Keratinocyte (primary cell): ENCODE data around the gene FFAR2.

ENCODE experiments used
- CTCF ChIP-seq, 3 experiments: IDR thresholded peaks in 1 of 3; conservative IDR thresholded peaks in 1 of 3; optimal IDR thresholded peaks in 1 of 3; 2 replicates in 2 of 3; 3 replicates in 1 of 3; pipeline versions ENCODE3 to v1.5.1; 2011; ENCODE audit warnings: low read length in 3 of 3, mild to moderate bottlenecking in 3 of 3, moderate library complexity in 2 of 3, control low read depth in 1 of 3, inconsistent platforms in 1 of 3; ENCODE audit not compliant: insufficient read depth in 2 of 3; ENCODE audit errors: extremely low read depth in 1 of 3
- EZH2 ChIP-seq: IDR thresholded peaks from one replicate; pipeline ENCODE4 v1.6.1; 2012; ENCODE audit warnings: inconsistent platforms, mild to moderate bottlenecking, low read length, moderate library complexity

- TF ChIP-seq CTCF (optimal IDR thresholded peaks at IDR 0.05 in 1 of 3, IDR thresholded peaks at IDR 0.05 in 1 of 3, conservative IDR thresholded peaks at IDR 0.05 in 1 of 3; ENCODE audit: extremely low read depth in 1 of 3, insufficient read depth in 2 of 3, low read length in 3 of 3) (no peak), EZH2 (no peak)
Measured at GRCh38 chr19:35461060-35461459, 13.0 kb downstream of the FFAR2 start.
